GM10266 (cell line): ENCODE results near the gene TRIM37.

Source experiments
- DNase-seq: peaks from one replicate; pipeline ENCODE4 v3.0.0; 2012; ENCODE audit errors: extremely low spot score
- TF ChIP-seq, protein P1 (sequence below): IDR thresholded peaks from 2 replicates; pipeline ENCODE4 v1.5.1; 2012; ENCODE audit warnings: mild to moderate bottlenecking, low read depth; ENCODE audit not compliant: control insufficient read depth, insufficient read depth; ENCODE audit errors: missing control alignments

Gene TRIM37

DNA sequence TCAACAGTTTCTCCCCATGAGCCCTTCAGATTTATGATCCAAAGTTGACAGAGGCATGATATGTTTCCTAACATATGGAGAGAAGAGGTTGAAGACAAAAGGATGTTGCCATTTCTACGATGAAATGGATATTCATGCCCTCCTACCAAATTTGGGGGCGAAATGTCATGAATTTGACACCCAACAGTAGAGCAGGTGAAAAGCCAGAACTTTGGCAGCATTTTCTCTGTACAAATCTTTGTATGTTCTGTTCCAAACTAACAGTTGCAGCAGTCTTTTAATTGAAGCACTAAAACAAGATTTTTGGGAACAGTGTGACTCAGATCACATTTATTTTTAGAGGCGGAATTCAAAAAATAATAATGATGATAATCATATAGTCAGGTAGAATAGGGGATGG, 130.1 kb downstream of the TRIM37 start:
- TF ChIP-seq, protein P1, sequence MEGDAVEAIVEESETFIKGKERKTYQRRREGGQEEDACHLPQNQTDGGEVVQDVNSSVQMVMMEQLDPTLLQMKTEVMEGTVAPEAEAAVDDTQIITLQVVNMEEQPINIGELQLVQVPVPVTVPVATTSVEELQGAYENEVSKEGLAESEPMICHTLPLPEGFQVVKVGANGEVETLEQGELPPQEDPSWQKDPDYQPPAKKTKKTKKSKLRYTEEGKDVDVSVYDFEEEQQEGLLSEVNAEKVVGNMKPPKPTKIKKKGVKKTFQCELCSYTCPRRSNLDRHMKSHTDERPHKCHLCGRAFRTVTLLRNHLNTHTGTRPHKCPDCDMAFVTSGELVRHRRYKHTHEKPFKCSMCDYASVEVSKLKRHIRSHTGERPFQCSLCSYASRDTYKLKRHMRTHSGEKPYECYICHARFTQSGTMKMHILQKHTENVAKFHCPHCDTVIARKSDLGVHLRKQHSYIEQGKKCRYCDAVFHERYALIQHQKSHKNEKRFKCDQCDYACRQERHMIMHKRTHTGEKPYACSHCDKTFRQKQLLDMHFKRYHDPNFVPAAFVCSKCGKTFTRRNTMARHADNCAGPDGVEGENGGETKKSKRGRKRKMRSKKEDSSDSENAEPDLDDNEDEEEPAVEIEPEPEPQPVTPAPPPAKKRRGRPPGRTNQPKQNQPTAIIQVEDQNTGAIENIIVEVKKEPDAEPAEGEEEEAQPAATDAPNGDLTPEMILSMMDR: no peak
- no peak for DNase-seq

DNA sequence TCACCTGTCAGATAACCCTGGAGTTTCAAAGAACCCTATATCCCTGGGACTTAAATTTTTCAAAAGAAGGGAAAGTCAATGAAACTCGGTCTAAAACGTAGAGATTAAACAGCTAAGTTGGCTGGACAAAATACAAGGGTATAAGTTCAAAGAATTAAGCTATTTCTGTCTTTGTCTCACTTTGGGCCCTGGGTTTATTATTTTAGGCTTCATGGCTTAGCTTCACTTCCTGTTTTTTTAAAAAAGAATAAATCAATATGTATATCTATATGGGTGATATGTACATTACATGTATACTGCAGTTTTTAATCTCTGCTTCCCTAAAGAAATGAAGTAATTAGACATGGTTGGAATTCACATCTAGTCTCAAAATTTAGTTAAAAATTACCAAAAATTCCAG, 132.3 kb downstream of the TRIM37 start:
- no peak for DNase-seq
- TF ChIP-seq, protein P1: no peak

DNA sequence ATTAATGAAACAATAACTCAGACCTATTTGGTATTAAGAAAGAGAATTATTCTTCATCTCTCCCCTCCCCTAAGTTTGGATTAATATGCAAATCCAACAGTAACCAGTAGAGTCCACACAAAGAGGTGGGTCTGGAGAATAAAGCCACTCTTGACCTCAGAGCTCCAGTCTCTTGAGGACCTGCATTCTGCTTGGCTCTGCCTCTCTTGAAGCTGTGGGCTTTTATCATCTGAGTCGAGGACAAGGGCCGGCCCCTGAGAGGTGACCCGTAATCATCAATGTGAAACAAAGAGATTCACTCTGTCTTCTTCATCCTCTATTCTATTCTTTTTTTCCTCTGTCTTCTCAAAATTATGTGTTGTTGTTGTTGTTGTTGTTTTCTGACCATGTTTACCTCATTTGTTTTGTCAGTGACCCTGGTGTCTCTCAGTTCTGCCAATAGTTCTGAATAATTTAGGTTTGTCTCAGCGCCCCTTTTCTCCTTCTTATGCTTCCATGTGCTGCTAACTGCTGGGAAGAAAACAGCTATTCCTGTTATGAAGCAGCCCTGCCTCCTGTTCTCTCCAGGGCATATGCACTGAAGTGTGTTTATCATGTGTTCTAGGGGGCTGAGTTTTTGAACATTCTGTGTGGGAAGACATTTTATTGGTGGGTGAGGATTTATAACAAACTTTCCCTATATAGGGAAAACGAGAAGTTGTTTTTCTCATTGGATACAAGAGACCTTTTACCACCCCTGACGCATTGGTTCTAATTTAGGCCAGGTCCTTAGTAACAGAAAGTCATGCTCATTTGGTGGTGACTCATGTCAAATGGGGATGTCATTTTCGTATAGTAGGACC, 135.8 kb downstream of the TRIM37 start:
- no peak for DNase-seq
- TF ChIP-seq, protein P1: no peak

DNA sequence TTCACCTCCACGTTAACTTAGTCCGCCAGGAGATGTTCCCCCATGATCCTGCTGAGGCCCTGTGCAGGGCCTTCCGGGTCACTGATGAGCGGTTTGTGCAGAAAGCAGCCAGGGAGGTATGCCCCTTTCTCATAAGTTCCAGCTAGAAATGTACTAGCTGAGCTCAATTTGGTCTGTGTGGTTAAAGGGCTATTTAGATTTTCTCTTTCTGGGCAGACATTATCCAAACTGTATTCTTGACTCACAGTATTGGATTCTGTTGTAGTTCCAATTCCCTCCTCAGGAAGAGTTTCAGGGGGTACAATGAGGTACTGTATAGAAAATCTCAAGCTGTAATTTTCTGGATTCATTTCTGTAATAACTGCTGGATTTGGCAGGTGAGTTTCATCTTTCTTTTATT, 137.1 kb downstream of the TRIM37 start:
- TF ChIP-seq, protein P1: no peak
- DNase-seq: no peak

DNA sequence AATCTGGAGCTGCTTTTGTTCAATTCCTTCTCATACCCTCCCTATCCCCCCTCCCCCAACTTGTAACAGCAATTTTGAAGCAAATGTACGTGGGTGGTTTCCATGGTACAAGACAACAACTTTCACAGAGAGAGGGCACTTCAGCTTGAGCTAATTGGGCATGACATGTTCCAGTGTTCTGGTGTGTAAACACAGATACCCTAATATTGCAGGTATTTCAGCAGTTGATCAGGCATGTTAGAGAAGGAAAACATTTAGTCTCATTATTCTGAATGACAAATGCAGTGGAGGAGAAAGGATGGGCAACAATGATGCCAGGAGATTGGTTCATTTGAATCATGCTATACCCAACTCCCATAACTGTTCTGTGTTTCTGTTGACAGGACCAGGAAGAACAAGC, 137.5 kb downstream of the TRIM37 start:
- TF ChIP-seq, protein P1: no peak
- peak; percentile 10 for DNase-seq

DNA sequence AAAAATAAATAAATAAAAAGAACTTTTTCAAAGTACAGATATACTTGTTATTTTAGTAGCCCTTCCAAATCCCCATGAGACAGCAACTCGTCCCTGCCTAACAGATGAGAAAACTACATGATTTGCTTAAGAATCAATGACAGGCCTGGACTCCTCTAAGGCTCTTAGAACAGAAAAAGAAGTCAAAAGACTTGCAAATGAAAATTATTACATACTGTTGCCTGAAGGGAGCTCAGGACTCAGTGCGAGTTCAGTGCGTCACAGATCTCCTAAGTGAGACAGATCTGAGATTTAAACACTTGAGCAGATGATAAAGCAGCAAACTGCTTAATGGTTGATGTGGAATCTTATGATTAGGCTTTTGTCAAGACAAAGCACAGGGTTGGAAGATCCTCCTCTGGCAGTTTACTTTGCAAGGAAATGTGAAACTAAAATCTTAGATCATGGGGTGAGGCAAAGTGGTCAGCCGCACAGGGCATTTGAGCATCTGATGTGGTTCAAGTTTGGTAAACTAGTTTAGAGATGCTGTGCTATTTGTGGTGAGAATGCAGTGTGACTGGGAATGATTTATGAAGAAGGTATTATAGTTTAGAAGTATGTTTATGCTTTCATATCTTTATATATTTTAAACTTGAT, 138.1 kb downstream of the TRIM37 start:
- DNase-seq: no peak

More for the DNA sequence above, 138.1 kb downstream of the TRIM37 start:
- TF ChIP-seq, protein P1: no peak
